ENCODE measurements around the gene SLC35G4.
"Not testable (repeated sequence)": the region's sequence is repeated elsewhere in the genome, so short reads cannot be mapped to it uniquely, and the experiment has no call there.

GRCh38 chr18:11647310-11647709 is 37.9 kb downstream of the SLC35G4 start:
- TF ChIP-seq CTCF, POLR2A (IDR thresholded peaks at IDR 0.05): not testable (repeated sequence)
